ENCODE results near the gene THSD4.

GRCh38 chr15:71712182-71712581 is 596.9 kb downstream of the THSD4 start:
- TF ChIP-seq EZH2 (IDR thresholded peaks at IDR 0.05; ENCODE audit: borderline replicate concordance, insufficient read depth, low read length, poor library complexity, severe bottlenecking) (no peak), CTCF (IDR thresholded peaks at IDR 0.05; ENCODE audit: poor library complexity, severe bottlenecking) (no peak), REST (IDR thresholded peaks at IDR 0.05; ENCODE audit: borderline replicate concordance) (no peak), RAD21 (conservative IDR thresholded peaks at IDR 0.05) (no peak), POLR2AphosphoS5 (IDR thresholded peaks at IDR 0.05) (no peak)

Data from neural cell (in vitro differentiated cells).